ENCODE measurements around the gene ASCL2. TPM values are rescaled to one million over a fixed set of nuclear protein-coding genes. Genes with fewer than 3 reads are reported as not detected.

Gene ASCL2
- total RNA-seq, 1 experiment from 2014 or later = 32.5 TPM

GRCh38 chr11:2272946-2273280 is 2.5 kb upstream of the ASCL2 start:
- POLR2A ChIA-PET = no interaction called here
- Mint-ChIP-seq H3K27ac (ENCODE audit: unreplicated experiment) (no peak overlapping the region), H3K36me3 (ENCODE audit: insufficient read depth, unreplicated experiment) (peaks cover 17% of the 10 kb centered on the region), H3K4me1 (ENCODE audit: low read depth, unreplicated experiment) (peaks cover 8% of the 10 kb centered on the region), H3K27me3 (ENCODE audit: insufficient read depth, unreplicated experiment) (no peaks in the 10 kb centered on the region), H3K9me3 (ENCODE audit: unreplicated experiment) (no peaks in the 10 kb centered on the region), H3K4me3 (ENCODE audit: unreplicated experiment) (peak overlapping the region; percentile 20)
- no peak overlapping the region for H3K4me3 ChIP-seq (ENCODE audit: low read depth, low read length)
- CTCF ChIA-PET = no interaction called here
- no peaks in the 10 kb centered on the region for H3K9me3 ChIP-seq
- TF ChIP-seq, protein P1, sequence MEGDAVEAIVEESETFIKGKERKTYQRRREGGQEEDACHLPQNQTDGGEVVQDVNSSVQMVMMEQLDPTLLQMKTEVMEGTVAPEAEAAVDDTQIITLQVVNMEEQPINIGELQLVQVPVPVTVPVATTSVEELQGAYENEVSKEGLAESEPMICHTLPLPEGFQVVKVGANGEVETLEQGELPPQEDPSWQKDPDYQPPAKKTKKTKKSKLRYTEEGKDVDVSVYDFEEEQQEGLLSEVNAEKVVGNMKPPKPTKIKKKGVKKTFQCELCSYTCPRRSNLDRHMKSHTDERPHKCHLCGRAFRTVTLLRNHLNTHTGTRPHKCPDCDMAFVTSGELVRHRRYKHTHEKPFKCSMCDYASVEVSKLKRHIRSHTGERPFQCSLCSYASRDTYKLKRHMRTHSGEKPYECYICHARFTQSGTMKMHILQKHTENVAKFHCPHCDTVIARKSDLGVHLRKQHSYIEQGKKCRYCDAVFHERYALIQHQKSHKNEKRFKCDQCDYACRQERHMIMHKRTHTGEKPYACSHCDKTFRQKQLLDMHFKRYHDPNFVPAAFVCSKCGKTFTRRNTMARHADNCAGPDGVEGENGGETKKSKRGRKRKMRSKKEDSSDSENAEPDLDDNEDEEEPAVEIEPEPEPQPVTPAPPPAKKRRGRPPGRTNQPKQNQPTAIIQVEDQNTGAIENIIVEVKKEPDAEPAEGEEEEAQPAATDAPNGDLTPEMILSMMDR (IDR thresholded peaks at IDR 0.05; ENCODE audit: insufficient read depth in 1 of 2, low read depth in 1 of 2, low read length in 1 of 2, severe bottlenecking in 1 of 2, unreplicated experiment in 1 of 2) = no peak
- intact Hi-C loops (cut with micrococcal nuclease; ENCODE audit: unreplicated experiment) = no loop called here
- peaks cover 23% of the 10 kb centered on the region for H3K4me1 ChIP-seq
- H3K27me3 ChIP-seq (replicated peaks; ENCODE audit: control insufficient read depth, insufficient read depth, low read length) = no peaks in the 10 kb centered on the region
- no TSS peak for BruUV-seq (replicated peaks)
- no peak for DNase-seq
- peaks cover 3% of the 10 kb centered on the region; the same call in 1 of the 2 replicates for H3K36me3 ChIP-seq (ENCODE audit: control insufficient read depth, insufficient read depth, low read length)

GRCh38 chr11:2272228-2272945 is 2.0 kb upstream of the ASCL2 start:
- H3K4me1 Mint-ChIP-seq (ENCODE audit: low read depth, unreplicated experiment) = peaks cover 10% of the 10 kb centered on the region
- Histone ChIP-seq H3K4me1 (peaks cover 27% of the 10 kb centered on the region), H3K9me3 (no peaks in the 10 kb centered on the region), H3K36me3 (ENCODE audit: control insufficient read depth, insufficient read depth, low read length) (peaks cover 3% of the 10 kb centered on the region; the same call in 1 of the 2 replicates), H3K27me3 (replicated peaks; ENCODE audit: control insufficient read depth, insufficient read depth, low read length) (no peaks in the 10 kb centered on the region), H3K4me3 (ENCODE audit: low read depth, low read length) (no peak overlapping the region)
- no peaks in the 10 kb centered on the region for H3K27me3 Mint-ChIP-seq (ENCODE audit: insufficient read depth, unreplicated experiment)
- DNase-seq = no peak
- ChIA-PET POLR2A (no interaction called here), CTCF (no interaction called here)
- H3K4me3 Mint-ChIP-seq (ENCODE audit: unreplicated experiment) = peak overlapping the region; percentile 20
- BruUV-seq (replicated peaks) = no TSS peak
- no peak overlapping the region for H3K27ac Mint-ChIP-seq (ENCODE audit: unreplicated experiment)
- TF ChIP-seq, protein P1 (IDR thresholded peaks at IDR 0.05; ENCODE audit: insufficient read depth in 1 of 2, low read depth in 1 of 2, low read length in 1 of 2, severe bottlenecking in 1 of 2, unreplicated experiment in 1 of 2) = no peak
- intact Hi-C loops (cut with micrococcal nuclease; ENCODE audit: unreplicated experiment) = no loop called here
- no peaks in the 10 kb centered on the region for H3K9me3 Mint-ChIP-seq (ENCODE audit: unreplicated experiment)
- peaks cover 22% of the 10 kb centered on the region for H3K36me3 Mint-ChIP-seq (ENCODE audit: insufficient read depth, unreplicated experiment)

- H3K27me3 ChIP-seq (replicated peaks; ENCODE audit: control insufficient read depth, insufficient read depth, low read length) = no peaks in the 10 kb centered on the region
Measured at GRCh38 chr11:2271327-2272227, 1.2 kb upstream of the ASCL2 start.

More at GRCh38 chr11:2271327-2272227, 1.2 kb upstream of the ASCL2 start:
- no peak overlapping the region for H3K27ac Mint-ChIP-seq (ENCODE audit: unreplicated experiment)
- Histone ChIP-seq H3K9me3 (no peaks in the 10 kb centered on the region), H3K4me1 (peaks cover 27% of the 10 kb centered on the region), H3K36me3 (ENCODE audit: control insufficient read depth, insufficient read depth, low read length) (peaks cover 3% of the 10 kb centered on the region), H3K4me3 (ENCODE audit: low read depth, low read length) (no peak overlapping the region)
- no peaks in the 10 kb centered on the region for H3K27me3 Mint-ChIP-seq (ENCODE audit: insufficient read depth, unreplicated experiment)
- H3K4me3 Mint-ChIP-seq (ENCODE audit: unreplicated experiment) = peak overlapping the region; percentile 67
- intact Hi-C loops (cut with micrococcal nuclease; ENCODE audit: unreplicated experiment) = no loop called here
- BruUV-seq (replicated peaks) = TSS peak; percentile 15
- POLR2A ChIA-PET = no interaction called here
- H3K36me3 Mint-ChIP-seq (ENCODE audit: insufficient read depth, unreplicated experiment) = peaks cover 24% of the 10 kb centered on the region
- CTCF ChIA-PET = no interaction called here
- no peaks in the 10 kb centered on the region for H3K9me3 Mint-ChIP-seq (ENCODE audit: unreplicated experiment)
- DNase-seq = peak in 1 of 2 experiments; percentile 65
- TF ChIP-seq, protein P1 (IDR thresholded peaks at IDR 0.05; ENCODE audit: insufficient read depth in 1 of 2, low read depth in 1 of 2, low read length in 1 of 2, severe bottlenecking in 1 of 2, unreplicated experiment in 1 of 2) = no peak
- H3K4me1 Mint-ChIP-seq (ENCODE audit: low read depth, unreplicated experiment) = peaks cover 10% of the 10 kb centered on the region

All from Caco-2 (cell line).